BE2C (cell line): ENCODE measurements around the gene S100P.

ENCODE experiments used
- DNase-seq: peaks from one replicate; pipeline ENCODE4 v3.0.0-alpha.2; 2020
- H3K27me3 ChIP-seq: fragments of 250-450 bp; sonication (Bioruptor Pico); 2 replicates; pipeline ENCODE4 v1.5.1; 2020; ENCODE audit warnings: mild to moderate bottlenecking
- H3K36me3 ChIP-seq: fragments of 250-450 bp; sonication (Bioruptor Pico); 2 replicates; pipeline ENCODE4 v1.5.1; 2020; ENCODE audit warnings: mild to moderate bottlenecking
- H3K4me1 ChIP-seq: fragments of 250-450 bp; sonication (Bioruptor Pico); 2 replicates; pipeline ENCODE4 v1.5.1; 2020
- H3K4me3 ChIP-seq: 2 replicates; pipeline ENCODE4 v1.5.1; 2011; ENCODE audit warnings: low read depth, low read length
- H3K9me3 ChIP-seq: fragments of 250-450 bp; sonication (Bioruptor Pico); 2 replicates; pipeline ENCODE4 v1.5.1; 2020
- CTCF ChIP-seq: IDR thresholded peaks from 2 replicates; pipeline ENCODE4 v1.5.1; 2012; ENCODE audit warnings: mild to moderate bottlenecking, low read depth, low read length

Gene S100P

GRCh38 chr4:6696611-6697010 lies 2.9 kb downstream of the S100P start:
- TF ChIP-seq CTCF = no peak
- Histone ChIP-seq H3K4me1 (peaks cover 20% of the 10 kb centered on the region), H3K4me3 (no peak overlapping the region), H3K9me3 (no peaks in the 10 kb centered on the region), H3K27me3 (no peaks in the 10 kb centered on the region), H3K36me3 (peaks cover 5% of the 10 kb centered on the region)
- DNase-seq = no peak

DNA sequence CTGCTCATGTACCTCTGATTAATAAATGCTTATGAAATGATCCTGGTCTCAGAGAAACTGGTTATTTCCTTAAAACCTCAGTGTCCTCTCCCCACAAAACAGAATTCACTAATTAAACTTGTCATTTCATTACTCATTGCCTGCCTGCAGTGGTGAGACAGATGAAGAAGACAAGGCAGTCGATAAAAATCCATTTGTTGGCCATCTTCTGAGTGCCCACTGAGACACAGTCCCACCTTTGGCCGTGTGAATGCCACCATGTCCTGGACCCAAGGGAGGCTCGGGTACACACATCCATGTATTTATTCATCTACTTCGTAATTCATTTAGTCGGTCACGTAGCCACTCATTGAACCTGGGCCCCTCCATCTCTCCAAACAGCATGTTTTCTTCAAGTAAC lies 3.5 kb downstream of the S100P start:
- no peak for TF ChIP-seq CTCF
- H3K27me3 ChIP-seq = no peaks in the 10 kb centered on the region

DNA sequence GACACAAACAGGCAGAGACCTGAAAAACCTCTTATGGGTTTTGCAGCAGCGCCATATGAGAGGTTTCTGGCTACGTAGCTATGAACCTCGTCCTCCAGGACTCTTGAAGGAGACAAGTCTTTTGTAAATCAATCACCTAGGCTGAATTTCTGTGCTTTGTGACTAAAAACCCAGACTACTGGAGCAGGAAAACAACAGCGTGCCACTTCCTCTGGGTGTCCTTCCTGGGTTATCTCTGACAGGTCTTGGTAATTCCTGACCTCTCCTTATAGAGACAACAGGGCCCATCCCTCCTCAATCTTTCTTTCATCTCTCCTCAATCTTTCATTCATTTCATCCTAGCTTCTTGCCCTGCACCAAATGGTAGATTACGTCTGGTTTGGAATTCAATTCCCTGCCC lies 5.7 kb downstream of the S100P start:
- Histone ChIP-seq H3K4me3 (no peak overlapping the region), H3K27me3 (no peaks in the 10 kb centered on the region), H3K36me3 (peaks cover 27% of the 10 kb centered on the region), H3K9me3 (no peaks in the 10 kb centered on the region), H3K4me1 (peaks cover 17% of the 10 kb centered on the region)
- TF ChIP-seq CTCF = no peak
- DNase-seq = no peak

More for the DNA sequence above, 3.5 kb downstream of the S100P start:
- Histone ChIP-seq H3K4me1 (peaks cover 20% of the 10 kb centered on the region), H3K4me3 (no peak overlapping the region), H3K36me3 (peaks cover 7% of the 10 kb centered on the region), H3K9me3 (no peaks in the 10 kb centered on the region)
- DNase-seq = no peak

GRCh38 chr4:6699903-6700302 lies 6.2 kb downstream of the S100P start:
- H3K4me3 ChIP-seq = no peak overlapping the region
- H3K9me3 ChIP-seq = no peaks in the 10 kb centered on the region
- DNase-seq = no peak
- H3K36me3 ChIP-seq = peaks cover 28% of the 10 kb centered on the region
- H3K27me3 ChIP-seq = no peaks in the 10 kb centered on the region
- peaks cover 15% of the 10 kb centered on the region for H3K4me1 ChIP-seq
- TF ChIP-seq CTCF = no peak

DNA sequence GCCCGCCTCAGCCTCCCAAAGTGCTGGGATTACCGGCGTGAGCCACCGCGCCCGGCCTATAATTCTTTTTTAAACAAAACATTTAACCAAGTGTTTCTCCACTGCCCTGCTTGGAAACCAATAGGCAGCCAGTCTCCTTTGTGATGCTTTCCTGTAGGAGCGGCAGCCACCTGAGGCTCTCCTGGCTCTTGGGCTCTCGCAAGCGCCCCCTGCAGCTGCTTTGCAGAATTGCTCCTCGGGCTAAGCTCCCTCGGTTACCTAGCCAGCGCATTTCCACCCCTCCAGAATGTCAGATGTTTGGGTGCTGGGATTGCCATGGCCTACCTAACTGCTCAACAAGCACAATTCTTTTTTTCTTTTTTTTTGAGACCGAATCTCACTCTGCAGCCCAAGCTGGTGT lies 7.7 kb downstream of the S100P start:
- Histone ChIP-seq H3K4me1 (peaks cover 10% of the 10 kb centered on the region), H3K4me3 (no peak overlapping the region)
- TF ChIP-seq CTCF = peak; percentile 48

GRCh38 chr4:6702761-6703160 lies 9.1 kb downstream of the S100P start:
- Histone ChIP-seq H3K27me3 (no peaks in the 10 kb centered on the region), H3K4me3 (no peak overlapping the region), H3K4me1 (no peaks in the 10 kb centered on the region; the same call in 1 of the 2 replicates), H3K9me3 (no peaks in the 10 kb centered on the region; the same call in 1 of the 2 replicates), H3K36me3 (peaks cover 52% of the 10 kb centered on the region)
- no peak for DNase-seq
- TF ChIP-seq CTCF = no peak

More for the DNA sequence above, 7.7 kb downstream of the S100P start:
- Histone ChIP-seq H3K9me3 (no peaks in the 10 kb centered on the region; the same call in 1 of the 2 replicates), H3K36me3 (peaks cover 38% of the 10 kb centered on the region), H3K27me3 (no peaks in the 10 kb centered on the region)
- no peak for DNase-seq
